Adrenal gland (tissue), 5 donors: Measurements from ENCODE around the gene PSTPIP2.

Experiments used
- POLR2A ChIP-seq, 2 donors: fragments of 450-650 bp; IDR thresholded peaks; one replicate each; pipeline ENCODE4 v1.6.1; 2017; ENCODE audit warnings: antibody characterized with exemption in 2 of 2, mild to moderate bottlenecking in 2 of 2, moderate library complexity in 1 of 2
- TF ChIP-seq, protein P1 (sequence below), 6 experiments: fragments of 450-650 bp in 4 of 6; fragments of 200-600 bp in 2 of 6; sonication (generic) in 1 of 6; IDR thresholded peaks; 1 replicate in 5 of 6; 2 replicates in 1 of 6; pipeline versions ENCODE4 v1.5.1 to v1.8.0; 2016 to 2021; ENCODE audit warnings: antibody characterized with exemption in 6 of 6, mild to moderate bottlenecking in 2 of 6, moderate library complexity in 1 of 6
- donor health status: DM: no; HTN: no; CAD: no.

DNA sequence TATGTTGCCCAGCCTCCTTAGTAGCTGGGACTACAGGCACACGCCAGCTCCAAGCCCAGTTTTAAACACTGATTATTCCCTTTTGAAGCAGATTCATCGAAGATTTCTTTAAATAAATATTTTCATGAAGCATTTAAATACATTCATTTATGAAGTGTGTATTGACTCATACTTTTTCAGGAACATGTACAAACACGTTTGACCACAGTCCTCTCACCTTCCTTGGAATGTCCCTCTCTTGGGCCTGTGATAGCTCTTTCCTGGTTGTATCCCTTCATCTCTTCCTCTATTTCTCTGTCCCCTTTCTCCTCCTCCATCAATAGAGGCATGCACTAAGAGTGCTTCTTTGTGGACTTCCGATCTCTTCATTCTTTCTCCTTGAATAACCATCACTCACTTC is 2.5 kb downstream of the PSTPIP2 start:
- TF ChIP-seq, protein P1, sequence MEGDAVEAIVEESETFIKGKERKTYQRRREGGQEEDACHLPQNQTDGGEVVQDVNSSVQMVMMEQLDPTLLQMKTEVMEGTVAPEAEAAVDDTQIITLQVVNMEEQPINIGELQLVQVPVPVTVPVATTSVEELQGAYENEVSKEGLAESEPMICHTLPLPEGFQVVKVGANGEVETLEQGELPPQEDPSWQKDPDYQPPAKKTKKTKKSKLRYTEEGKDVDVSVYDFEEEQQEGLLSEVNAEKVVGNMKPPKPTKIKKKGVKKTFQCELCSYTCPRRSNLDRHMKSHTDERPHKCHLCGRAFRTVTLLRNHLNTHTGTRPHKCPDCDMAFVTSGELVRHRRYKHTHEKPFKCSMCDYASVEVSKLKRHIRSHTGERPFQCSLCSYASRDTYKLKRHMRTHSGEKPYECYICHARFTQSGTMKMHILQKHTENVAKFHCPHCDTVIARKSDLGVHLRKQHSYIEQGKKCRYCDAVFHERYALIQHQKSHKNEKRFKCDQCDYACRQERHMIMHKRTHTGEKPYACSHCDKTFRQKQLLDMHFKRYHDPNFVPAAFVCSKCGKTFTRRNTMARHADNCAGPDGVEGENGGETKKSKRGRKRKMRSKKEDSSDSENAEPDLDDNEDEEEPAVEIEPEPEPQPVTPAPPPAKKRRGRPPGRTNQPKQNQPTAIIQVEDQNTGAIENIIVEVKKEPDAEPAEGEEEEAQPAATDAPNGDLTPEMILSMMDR (IDR thresholded peaks at IDR 0.05): no peak
- TF ChIP-seq POLR2A (IDR thresholded peaks at IDR 0.05): no peak
